GM12872 (cell line): ENCODE measurements around the gene MRAP.

Experiments
- CTCF ChIP-seq: IDR thresholded peaks from 3 replicates; pipeline ENCODE4 v1.5.1; 2011; ENCODE audit warnings: low read depth, mild to moderate bottlenecking, low read length, moderate library complexity; ENCODE audit not compliant: insufficient read depth

MRAP gene

GRCh38 chr21:32346951-32347350 is 48.3 kb downstream of the MRAP start:
- no peak for TF ChIP-seq CTCF

DNA sequence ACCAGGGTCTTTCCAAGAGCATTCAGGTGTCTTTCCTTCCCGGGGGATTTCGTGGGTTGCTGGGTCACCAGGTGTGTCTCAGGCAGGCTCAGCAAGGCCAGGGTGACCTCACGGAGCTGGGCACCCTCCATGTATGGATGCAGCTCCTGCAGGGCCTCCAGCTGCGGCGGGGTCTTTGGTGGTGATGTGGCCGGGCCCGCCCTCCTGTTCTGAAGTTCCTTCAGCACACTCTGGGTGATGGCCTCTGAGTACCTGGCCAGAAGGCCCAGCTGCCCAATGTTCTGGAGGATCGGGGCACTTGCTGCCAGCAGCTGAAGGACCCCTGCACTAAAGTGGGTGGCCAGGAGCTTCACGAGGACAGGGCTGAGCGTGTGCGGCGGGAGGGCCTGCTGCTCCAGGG is 48.7 kb downstream of the MRAP start:
- no peak for TF ChIP-seq CTCF

DNA sequence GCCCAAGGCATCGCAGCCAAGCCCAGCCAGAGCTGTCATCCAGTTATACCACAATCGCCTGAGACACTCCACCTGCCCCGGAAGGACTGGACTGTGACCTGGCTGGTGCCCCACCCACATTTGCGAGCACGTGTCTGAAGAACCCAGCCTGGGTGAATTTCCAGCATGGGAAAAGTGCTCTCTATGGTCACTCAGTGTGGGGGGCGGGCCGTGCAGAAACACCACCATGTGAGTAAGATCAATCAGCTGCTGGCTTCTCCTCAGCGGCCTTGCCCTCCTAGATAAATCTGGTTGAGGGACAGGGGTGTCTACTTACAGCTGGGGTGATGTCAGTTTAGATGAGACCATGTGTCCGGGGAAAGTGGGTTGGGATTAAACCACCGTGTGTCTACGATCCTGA is 49.3 kb downstream of the MRAP start:
- TF ChIP-seq CTCF, result no peak

DNA sequence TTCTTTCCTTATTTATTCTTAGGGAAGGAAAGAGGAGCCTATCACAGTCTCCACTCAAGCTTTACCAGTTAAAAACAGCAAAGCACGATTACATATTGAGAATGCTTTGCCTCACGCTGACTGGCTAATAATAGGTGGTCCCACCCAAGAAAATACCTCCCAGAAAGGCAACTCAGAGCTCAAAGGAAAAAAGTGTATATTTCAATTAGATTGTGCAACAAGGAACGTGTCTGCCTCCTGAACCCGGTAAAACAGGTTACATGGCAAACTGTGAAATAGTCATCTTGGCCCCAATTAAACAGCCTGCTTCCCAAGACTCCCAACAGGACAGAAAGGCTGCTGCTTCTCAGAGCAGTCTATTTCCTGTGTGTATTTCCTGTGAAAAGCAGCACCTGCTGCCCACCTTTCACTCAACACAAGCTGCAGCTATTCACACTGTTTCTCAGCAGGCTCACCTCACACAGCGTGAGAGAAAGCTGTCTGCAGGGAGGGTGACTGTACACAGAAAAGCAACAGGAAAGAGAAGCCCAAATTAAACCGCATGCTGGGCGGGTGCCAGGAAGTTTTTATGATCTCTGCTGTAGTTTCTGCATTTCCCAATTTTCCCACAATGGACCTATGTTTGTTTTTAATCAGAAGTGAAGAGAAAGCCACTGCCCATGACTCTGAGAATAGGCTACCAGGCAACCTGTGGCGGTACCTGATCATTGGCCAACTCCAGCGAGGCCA is 50.1 kb downstream of the MRAP start:
- no peak for TF ChIP-seq CTCF

GRCh38 chr21:32349333-32349944 is 50.8 kb downstream of the MRAP start:
- TF ChIP-seq CTCF, result no peak

- TF ChIP-seq CTCF, result no peak
These were observed 51.7 kb downstream of the MRAP start for GRCh38 chr21:32350211-32350980.

DNA sequence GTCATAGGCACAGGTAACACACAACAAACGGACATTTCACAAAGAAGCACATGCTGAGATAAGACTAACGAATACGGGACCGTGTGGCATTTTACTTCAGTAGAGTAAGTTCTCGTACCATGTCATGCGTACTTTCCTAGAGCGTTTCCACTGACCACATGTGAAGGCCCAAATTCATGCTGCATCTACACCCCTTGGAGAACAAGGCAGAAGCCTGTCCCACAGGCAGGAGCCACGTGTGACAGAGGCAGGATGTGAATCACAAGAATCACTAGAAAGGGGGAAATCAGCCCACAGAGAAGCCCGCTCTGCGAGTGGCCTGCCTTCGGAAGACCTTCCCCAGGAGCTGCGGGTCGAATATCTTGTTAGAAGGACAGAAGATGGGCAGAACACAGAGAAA is 52.3 kb downstream of the MRAP start:
- no peak for TF ChIP-seq CTCF
